GM20000 (cell line): ENCODE measurements around the gene HOXD12.
A peak's percentile ranks its signal among the peaks of the same experiment; 100 is the strongest.

Experiments
- DNase-seq: peaks from one replicate; pipeline ENCODE4 v3.0.0; 2012; ENCODE audit warnings: low spot score
- TF ChIP-seq, protein P1 (sequence below): IDR thresholded peaks from 2 replicates; pipeline ENCODE4 v1.5.1; 2012; ENCODE audit warnings: mild to moderate bottlenecking, control low read depth; ENCODE audit errors: extremely low read depth, missing control alignments

Gene HOXD12

DNA sequence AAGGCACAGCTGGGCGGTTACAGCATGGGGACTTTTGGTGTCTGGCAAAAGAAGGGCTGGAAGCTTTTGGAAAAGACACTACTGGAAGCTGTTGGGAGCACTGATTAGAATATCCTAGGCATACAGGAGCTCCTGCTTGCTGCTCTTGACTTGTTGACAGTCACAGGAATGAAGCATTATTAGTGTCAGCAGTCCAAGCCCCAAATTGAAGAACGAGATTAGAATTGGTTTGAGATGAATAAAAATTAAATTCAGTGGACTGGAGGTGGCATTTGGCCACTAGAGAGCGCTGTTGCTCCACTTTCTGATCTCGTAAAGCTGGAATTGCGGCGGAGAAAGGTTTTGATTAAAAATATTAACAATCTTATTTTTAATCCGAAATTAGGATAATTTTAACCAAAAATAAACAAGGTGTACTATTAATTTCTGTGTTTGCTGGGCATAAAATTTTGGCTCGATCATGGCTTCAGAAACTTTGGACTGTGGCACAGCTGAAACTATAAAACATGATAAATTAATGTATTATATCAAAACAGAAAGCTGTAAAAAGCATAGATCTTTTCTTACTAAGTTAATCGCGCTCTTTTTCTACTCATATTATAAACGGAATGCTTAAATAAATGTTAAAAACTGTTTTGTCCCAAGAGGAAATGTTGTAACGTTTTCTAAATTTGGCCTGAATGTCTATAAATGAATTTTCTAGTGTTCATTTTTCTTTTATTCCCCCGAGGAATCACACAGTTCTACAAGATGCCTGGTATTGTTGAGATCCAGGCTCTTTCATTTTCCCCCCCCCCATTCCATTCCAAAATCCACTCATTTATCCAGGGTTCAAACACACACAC, 27.6 kb downstream of the HOXD12 start:
- DNase-seq, result peak; percentile 71
- TF ChIP-seq, protein P1, sequence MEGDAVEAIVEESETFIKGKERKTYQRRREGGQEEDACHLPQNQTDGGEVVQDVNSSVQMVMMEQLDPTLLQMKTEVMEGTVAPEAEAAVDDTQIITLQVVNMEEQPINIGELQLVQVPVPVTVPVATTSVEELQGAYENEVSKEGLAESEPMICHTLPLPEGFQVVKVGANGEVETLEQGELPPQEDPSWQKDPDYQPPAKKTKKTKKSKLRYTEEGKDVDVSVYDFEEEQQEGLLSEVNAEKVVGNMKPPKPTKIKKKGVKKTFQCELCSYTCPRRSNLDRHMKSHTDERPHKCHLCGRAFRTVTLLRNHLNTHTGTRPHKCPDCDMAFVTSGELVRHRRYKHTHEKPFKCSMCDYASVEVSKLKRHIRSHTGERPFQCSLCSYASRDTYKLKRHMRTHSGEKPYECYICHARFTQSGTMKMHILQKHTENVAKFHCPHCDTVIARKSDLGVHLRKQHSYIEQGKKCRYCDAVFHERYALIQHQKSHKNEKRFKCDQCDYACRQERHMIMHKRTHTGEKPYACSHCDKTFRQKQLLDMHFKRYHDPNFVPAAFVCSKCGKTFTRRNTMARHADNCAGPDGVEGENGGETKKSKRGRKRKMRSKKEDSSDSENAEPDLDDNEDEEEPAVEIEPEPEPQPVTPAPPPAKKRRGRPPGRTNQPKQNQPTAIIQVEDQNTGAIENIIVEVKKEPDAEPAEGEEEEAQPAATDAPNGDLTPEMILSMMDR, result peak; percentile 70

DNA sequence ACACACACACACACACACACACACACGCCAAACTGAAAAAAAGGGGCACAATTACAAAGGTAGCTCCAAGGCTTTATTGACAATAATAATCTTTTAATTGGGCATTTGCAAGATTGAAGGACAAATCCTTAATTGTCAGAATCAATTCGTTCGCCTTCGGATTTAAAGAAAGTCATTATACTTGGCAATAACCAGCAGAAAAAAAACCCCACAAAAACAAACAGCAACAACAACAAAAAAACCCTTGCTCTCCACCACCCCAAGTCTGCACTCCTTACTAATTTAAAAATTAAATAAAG, 28.1 kb downstream of the HOXD12 start:
- TF ChIP-seq, protein P1, result no peak

DNA sequence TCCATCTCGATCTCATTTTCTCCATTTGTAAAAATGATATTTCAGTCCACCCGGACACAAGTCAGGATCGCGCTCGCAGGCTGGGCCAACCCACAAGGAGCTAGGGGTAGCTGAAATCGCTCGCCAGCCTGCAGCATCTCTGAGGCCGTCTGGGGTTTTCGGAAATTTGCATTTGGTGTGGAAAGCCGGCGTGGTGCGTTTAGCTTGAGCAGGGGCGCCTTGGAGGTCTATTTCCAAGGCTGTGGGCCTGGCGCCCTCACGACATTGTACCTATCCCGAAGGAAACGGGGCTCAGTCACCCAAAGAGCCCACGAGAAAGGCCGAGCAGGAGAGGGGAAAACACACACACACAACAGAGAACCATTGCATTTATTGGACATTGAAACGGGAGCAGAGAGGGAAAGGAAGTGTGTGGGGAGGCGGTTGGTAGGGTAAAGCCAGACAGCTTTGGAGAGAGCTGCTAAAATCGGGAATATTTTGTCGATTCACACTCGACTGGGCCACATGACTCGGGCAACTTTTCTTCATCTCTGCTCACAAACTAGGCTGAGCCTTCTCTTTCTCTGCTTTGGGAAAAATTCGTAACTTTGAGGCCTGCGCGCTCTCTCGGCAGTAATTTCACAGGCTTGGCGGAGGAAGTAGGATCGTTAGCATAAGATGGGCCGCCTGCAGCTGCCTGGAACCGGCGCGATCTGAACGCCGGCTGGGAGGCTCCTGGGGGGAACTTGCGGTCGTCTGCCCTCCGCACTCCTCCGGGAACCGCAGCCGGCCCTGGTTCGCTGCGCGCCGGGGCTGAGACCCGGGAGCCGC, 28.8 kb downstream of the HOXD12 start:
- DNase-seq, result no peak
- TF ChIP-seq, protein P1, result no peak

More for the DNA sequence above, 28.1 kb downstream of the HOXD12 start:
- no peak for DNase-seq

DNA sequence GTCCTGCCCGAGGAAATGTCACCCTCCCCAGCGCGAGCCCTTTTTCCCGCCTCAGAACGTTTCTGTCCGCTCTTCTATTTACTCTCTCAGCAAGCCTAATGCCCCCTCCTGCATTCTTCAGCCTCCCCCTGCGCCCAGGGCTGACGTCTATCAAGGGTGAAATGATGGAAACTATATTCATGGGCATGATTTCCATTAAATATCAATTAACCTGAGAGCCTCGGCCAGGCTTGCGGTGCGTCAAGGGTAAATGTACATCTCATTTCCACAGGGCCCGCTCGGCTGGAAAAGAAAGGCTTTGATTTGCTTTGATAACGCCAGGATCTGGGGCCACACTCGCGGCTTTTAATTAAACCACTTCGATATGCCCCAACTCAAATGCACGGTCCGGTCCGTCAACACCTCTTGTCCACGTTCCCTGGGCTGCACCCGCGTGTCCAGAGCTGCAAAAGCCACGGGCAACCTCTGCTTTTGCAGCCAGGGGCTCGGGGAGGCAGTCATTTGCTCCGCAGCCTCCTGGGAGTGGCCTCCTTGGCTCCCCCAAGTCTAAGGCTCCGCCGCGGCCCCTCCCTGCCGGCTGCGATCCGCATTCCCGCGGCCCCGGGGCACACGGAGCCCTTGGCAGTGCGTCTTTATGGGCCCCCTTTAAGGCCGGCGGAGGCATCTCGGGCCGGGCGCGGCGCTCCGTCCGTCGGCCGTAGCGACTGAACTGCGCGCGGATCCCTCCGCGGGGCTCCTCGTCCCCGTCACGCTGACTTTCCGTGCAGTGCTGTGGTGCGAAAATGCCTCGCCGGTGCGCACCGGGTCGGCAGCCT, 29.6 kb downstream of the HOXD12 start, which contains the start of gene HOXD8:
HOXD8 (plus strand) TSS at position 724 of the 815 bp plus-strand sequence. CDS start 662 bp downstream, outside the sequence.
- TF ChIP-seq, protein P1, result no peak
- no peak for DNase-seq

DNA sequence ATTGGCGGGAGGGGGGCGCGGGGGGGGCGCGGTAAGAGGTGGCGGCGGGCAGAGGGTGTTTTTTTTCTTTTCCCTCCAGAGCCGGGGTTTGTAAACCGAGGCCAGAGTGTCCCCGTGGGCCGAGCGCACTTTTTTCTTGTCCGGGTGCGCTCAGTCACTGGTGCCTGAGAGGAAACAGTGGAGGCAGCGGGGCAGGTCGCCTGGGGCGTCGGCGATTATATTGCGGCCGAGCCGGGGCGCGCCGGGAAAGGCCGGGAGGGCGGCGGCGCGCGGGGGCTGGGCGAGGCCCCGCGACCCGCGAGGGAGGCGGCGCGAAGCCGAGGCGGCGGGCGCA, 30.2 kb downstream of the HOXD12 start:
- TF ChIP-seq, protein P1, result no peak

DNA sequence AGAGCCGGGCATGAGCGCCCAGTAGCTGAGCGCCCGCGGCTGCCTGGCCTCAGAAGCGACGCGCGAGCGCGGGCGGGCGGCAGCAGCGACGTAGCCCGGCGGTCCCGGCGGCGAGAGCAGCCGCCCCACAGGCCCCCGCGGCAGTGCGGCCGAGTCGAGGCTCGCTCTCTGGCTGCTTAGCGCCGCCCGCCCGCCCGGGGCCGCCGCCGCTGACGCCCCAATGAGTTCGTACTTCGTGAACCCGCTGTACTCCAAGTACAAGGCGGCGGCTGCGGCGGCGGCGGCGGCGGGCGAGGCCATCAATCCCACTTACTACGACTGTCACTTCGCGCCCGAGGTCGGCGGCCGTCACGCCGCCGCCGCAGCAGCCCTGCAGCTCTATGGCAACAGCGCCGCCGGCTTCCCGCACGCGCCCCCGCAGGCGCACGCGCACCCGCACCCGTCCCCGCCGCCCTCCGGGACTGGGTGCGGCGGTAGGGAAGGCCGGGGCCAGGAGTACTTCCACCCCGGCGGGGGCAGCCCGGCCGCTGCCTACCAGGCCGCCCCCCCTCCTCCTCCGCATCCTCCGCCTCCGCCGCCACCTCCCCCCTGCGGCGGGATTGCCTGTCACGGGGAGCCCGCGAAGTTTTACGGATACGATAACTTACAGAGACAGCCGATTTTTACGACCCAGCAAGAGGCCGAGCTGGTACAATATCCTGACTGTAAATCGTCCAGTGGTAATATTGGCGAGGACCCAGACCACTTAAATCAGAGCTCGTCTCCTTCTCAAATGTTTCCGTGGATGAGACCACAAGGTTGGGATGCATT, 30.8 kb downstream of the HOXD12 start:
- DNase-seq, result no peak
- TF ChIP-seq, protein P1, result no peak

More for the DNA sequence above, 30.2 kb downstream of the HOXD12 start:
- DNase-seq, result no peak
